GM12892 (cell line): ENCODE results near the gene LYPD6B.

Experiments used
- DNase-seq: peaks from one replicate; pipeline ENCODE4 v3.0.0; 2011; ENCODE audit not compliant: insufficient read length
- FAIRE-seq: peaks from 2 replicates; lab custom pipeline; 2011; peaks lifted over from hg19 to GRCh38; lab: Jason Lieb, UNC
- POLR2A ChIP-seq: IDR thresholded peaks from 2 replicates; pipeline ENCODE4 v1.6.1; 2011; ENCODE audit warnings: low read depth, low read length, control low read depth
- POLR2AphosphoS5 ChIP-seq: IDR thresholded peaks from 2 replicates; pipeline ENCODE4 v1.6.1; 2011; ENCODE audit warnings: low read depth, low read length, control low read depth
- TAF1 ChIP-seq: IDR thresholded peaks from 2 replicates; pipeline ENCODE4 v1.6.1; 2011; ENCODE audit warnings: low read depth, mild to moderate bottlenecking, control low read depth, low read length, borderline replicate concordance

LYPD6B gene

DNA sequence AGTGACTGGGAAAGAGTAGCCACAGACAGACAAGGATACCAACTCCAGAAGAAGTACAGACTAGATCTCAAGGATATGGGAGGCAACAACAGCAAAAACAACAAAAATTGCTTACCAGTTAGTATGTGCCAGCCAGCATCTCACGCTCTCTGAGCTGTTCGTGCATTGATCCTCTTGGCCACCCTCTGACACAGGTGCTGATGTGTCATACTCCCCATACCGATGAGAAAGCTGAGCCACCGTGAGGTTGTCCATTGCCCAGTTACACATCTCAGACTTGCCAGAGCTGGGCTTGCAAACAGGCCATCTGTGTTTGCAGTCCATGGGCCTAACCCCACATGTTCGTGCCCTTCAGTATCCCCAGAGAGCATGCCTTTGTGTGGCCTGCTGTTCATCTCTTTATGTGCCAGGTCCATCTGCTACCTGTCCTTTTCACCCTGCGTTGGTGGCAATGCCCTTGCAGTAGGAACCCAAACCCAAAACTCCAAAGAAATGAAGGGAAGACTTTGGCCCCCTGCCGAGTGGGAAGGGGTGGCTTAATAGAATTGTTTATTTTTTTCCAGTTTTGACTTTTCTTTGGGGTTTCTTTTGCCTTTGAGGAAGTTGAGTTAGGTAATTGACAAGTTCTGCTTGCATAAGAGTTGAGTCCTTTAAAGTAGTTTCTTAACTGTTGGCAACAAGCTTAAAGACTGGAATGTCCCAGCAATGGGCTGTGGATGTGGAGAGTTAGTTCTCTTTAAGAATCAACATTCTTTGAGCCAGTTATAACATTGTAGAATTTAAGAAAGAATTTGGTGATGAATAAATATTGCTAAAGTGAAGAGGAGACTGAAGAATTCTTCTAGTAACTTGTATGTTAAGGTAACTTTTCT, 46.7 kb downstream of the LYPD6B start:
- TF ChIP-seq POLR2AphosphoS5: no peak
- TF ChIP-seq POLR2A: no peak
- TF ChIP-seq TAF1: no peak
- no peak for FAIRE-seq
- no peak for DNase-seq

DNA sequence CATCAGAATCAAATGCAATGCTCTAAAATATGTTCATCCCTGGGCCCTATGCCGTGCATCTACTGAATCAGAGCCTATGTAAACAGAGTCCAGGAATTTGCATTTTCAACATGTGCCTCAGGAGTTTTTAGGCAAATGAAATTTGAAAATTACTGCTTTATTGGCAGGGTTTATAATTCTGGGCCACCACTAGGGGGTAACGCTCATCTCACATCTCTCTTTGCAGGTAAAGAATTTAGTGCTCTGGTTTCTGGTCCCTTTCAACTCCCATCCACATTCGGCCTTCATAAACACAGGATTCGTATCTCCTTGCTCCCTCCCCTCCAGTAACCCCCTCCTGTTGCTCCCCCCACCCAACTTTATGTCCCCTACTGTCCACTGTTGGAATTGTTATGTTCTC, 49.3 kb downstream of the LYPD6B start:
- FAIRE-seq: no peak
- TF ChIP-seq TAF1: no peak
- no peak for TF ChIP-seq POLR2A
- no peak for TF ChIP-seq POLR2AphosphoS5
- DNase-seq: no peak

DNA sequence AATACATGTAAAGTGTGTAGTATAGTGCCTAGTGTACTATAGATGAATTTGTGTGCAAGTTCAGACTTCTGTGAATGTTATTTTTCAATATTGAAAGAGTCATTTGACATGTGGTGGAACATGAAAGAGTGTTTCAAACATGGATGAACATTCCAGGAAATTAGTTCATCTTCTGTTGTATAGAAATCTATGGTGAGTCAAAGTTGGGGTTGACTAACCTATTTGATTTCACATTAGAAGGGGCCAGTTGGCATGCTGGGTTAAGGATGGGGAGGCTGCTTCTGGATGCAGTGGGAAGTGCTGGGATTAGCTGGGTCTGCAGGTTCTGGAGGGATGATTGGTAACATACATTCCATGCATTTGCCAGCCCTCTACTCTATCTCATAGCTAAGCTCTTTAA, 50.6 kb downstream of the LYPD6B start:
- no peak for FAIRE-seq
- TF ChIP-seq POLR2AphosphoS5 (no peak), POLR2A (no peak), TAF1 (no peak)

GRCh38 chr2:149090706-149091105, 52.2 kb downstream of the LYPD6B start:
- no peak for TF ChIP-seq POLR2AphosphoS5
- no peak for TF ChIP-seq TAF1
- TF ChIP-seq POLR2A: no peak
- FAIRE-seq (no peak), DNase-seq (no peak)

More for the DNA sequence above, 50.6 kb downstream of the LYPD6B start:
- no peak for DNase-seq

DNA sequence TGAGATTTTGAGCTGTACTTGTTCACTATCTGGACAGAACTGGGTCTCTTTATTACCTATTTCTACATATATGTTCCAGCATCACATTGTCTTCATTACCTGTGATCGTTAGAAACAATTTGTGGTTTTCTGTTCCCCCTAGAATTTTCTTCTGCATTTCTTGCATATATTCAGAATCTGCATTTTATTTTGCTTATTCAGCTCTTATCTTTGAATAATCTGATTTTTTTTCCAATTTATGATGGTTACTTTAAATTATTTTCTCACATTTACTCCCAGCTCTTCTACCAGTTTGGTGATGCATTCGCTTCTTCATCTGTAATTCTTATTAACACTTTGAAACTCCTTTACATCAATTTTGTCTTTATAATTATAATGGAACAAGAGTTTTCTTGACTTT, 55.1 kb downstream of the LYPD6B start:
- DNase-seq (no peak), FAIRE-seq (no peak)
- TF ChIP-seq POLR2A: no peak
- TF ChIP-seq TAF1: no peak
- no peak for TF ChIP-seq POLR2AphosphoS5

GRCh38 chr2:149094217-149095015, 55.9 kb downstream of the LYPD6B start:
- DNase-seq (no peak), FAIRE-seq (no peak)
- TF ChIP-seq POLR2A (no peak), TAF1 (no peak), POLR2AphosphoS5 (no peak)

GRCh38 chr2:149098701-149099100, 60.2 kb downstream of the LYPD6B start:
- TF ChIP-seq POLR2A (no peak), POLR2AphosphoS5 (no peak), TAF1 (no peak)
- FAIRE-seq (peak; percentile 17), DNase-seq (no peak)

- TF ChIP-seq POLR2AphosphoS5 (no peak), TAF1 (no peak), POLR2A (no peak)
- FAIRE-seq: no peak
- no peak for DNase-seq
Observed at GRCh38 chr2:149099298-149099697, 60.8 kb downstream of the LYPD6B start.

- FAIRE-seq (no peak), DNase-seq (no peak)
- TF ChIP-seq POLR2A: no peak
- TF ChIP-seq POLR2AphosphoS5: no peak
- no peak for TF ChIP-seq TAF1
Observed at GRCh38 chr2:149100739-149101699, 62.5 kb downstream of the LYPD6B start.

- no peak for DNase-seq
- FAIRE-seq: no peak
- no peak for TF ChIP-seq POLR2A
- TF ChIP-seq TAF1: no peak
Observed at GRCh38 chr2:149101818-149102217, 63.3 kb downstream of the LYPD6B start.

GRCh38 chr2:149103081-149103620, 64.7 kb downstream of the LYPD6B start:
- FAIRE-seq (no peak), DNase-seq (no peak)
- TF ChIP-seq POLR2A (no peak), TAF1 (no peak), POLR2AphosphoS5 (no peak)

DNA sequence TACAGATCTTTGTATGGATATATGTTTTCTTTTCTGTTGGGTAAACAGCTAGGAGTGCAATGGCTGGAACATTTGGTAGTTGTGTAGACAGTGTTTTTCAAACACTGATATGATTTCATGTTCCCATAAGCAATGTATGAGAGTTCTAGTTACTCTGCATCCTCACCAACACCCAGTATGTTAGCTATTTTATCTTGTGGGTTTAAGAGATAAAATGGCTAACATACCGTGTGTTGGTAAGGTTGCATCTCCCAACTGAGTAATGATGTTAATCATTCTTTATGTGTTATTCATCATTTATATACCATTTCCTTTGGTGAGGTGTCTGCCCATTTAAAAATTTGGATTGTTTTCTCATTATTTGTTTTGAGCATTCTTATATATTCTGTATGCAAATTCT, 65.7 kb downstream of the LYPD6B start:
- DNase-seq (no peak), FAIRE-seq (no peak)
- TF ChIP-seq POLR2AphosphoS5: no peak
- TF ChIP-seq TAF1: no peak
- no peak for TF ChIP-seq POLR2A
